ENCODE measurements around the gene IFITM2.

IFITM2 gene

GRCh38 chr11:307766-308708 lies at the start of gene IFITM2:
Gene IFITM2, plus strand, starts transcription at chr11:307816. Its CDS starts 377 bp downstream, at chr11:308193.
- peak in 1 of 4 experiments; percentile 34 for DNase-seq

GRCh38 chr11:259413-259812 lies 48.2 kb upstream of the IFITM2 start:
- DNase-seq: no peak

- DNase-seq: no peak
Measured at GRCh38 chr11:261624-262023, 46.0 kb upstream of the IFITM2 start.

GRCh38 chr11:266676-267439 lies 40.8 kb upstream of the IFITM2 start:
- DNase-seq: peak in 1 of 4 experiments; percentile 63

GRCh38 chr11:267491-267994 lies 40.1 kb upstream of the IFITM2 start:
- peak in 2 of 4 experiments; percentile 59 to 63 for DNase-seq

GRCh38 chr11:268716-269145 lies 38.9 kb upstream of the IFITM2 start:
- peak in 1 of 4 experiments; percentile 21 for DNase-seq

GRCh38 chr11:269146-269890 lies 38.3 kb upstream of the IFITM2 start:
- peak in 2 of 4 experiments; percentile 26 to 37 for DNase-seq

GRCh38 chr11:270451-271318 lies 36.9 kb upstream of the IFITM2 start:
- DNase-seq: no peak

GRCh38 chr11:271319-271715 lies 36.3 kb upstream of the IFITM2 start:
- no peak for DNase-seq

GRCh38 chr11:272195-272930 lies 35.3 kb upstream of the IFITM2 start:
- no peak for DNase-seq

GRCh38 chr11:272931-273198 lies 34.8 kb upstream of the IFITM2 start:
- DNase-seq: no peak

GRCh38 chr11:276219-276618 lies 31.4 kb upstream of the IFITM2 start:
- no peak for DNase-seq

GRCh38 chr11:278001-278951 lies 29.3 kb upstream of the IFITM2 start, which contains the start of gene NLRP6:
Gene NLRP6, plus strand, starts transcription at chr11:278407. Its CDS starts 163 bp downstream, at chr11:278570.
- DNase-seq: no peak

- no peak for DNase-seq
Measured at GRCh38 chr11:279040-279965, 28.3 kb upstream of the IFITM2 start.

- DNase-seq: peak in 1 of 4 experiments; percentile 44
Measured at GRCh38 chr11:279966-280705, 27.5 kb upstream of the IFITM2 start.

GRCh38 chr11:280706-281485 lies 26.7 kb upstream of the IFITM2 start:
- DNase-seq: peak in 1 of 4 experiments; percentile 41

Measured in activated naive CD4-positive, alpha-beta T cell (primary cell).